Adrenal gland (tissue), 12 donors: Measurements from ENCODE around the gene SEMA6D. TPM values are rescaled to one million over a fixed set of nuclear protein-coding genes. Genes with fewer than 3 reads are reported as not detected.

ENCODE experiments used
- DNase-seq, 7 donors: peaks; one replicate each; pipeline ENCODE4 v3.0.0-alpha.2; 2019 to 2020
- H3K27ac ChIP-seq, 5 donors: fragments of 200-600 bp; sonication (generic) in 4 of 5; 1 replicate in 3 of 5; 2 replicates in 2 of 5; pipeline versions ENCODE4 v1.5.1 to v1.8.0; 2016 to 2020; ENCODE audit warnings: mild to moderate bottlenecking in 1 of 5
- H3K27me3 ChIP-seq: fragments of 200-600 bp; 2 replicates; pipeline ENCODE4 v1.8.0; 2021
- H3K36me3 ChIP-seq, 2 donors: fragments of 200-600 bp; replicated peaks in 1 of 2; 1 replicate in 1 of 2; 2 replicates in 1 of 2; pipeline versions ENCODE4 v1.5.1 to v1.8.0; 2018 to 2022
- H3K4me1 ChIP-seq, 2 donors: fragments of 200-600 bp; replicated peaks in 1 of 2; 1 replicate in 1 of 2; 2 replicates in 1 of 2; pipeline versions ENCODE4 v1.5.1 to v1.8.0; 2018 to 2021
- H3K4me3 ChIP-seq, 4 donors: fragments of 200-600 bp; sonication (generic) in 3 of 4; one replicate each; pipeline ENCODE4 v1.5.1; 2016 to 2018
- H3K9me3 ChIP-seq, 3 donors: fragments of 200-600 bp; sonication (generic) in 1 of 3; replicated peaks in 1 of 3; 1 replicate in 2 of 3; 2 replicates in 1 of 3; pipeline versions ENCODE4 v1.5.1 to v1.8.0; 2016 to 2021
- CTCF ChIP-seq, 6 experiments: fragments of 450-650 bp in 4 of 6; fragments of 200-600 bp in 2 of 6; sonication (generic) in 1 of 6; IDR thresholded peaks; 1 replicate in 5 of 6; 2 replicates in 1 of 6; pipeline versions ENCODE4 v1.5.1 to v1.8.0; 2016 to 2021; ENCODE audit warnings: antibody characterized with exemption in 6 of 6, mild to moderate bottlenecking in 2 of 6, moderate library complexity in 1 of 6
- POLR2A ChIP-seq, 2 donors: fragments of 450-650 bp; IDR thresholded peaks; one replicate each; pipeline ENCODE4 v1.6.1; 2017; ENCODE audit warnings: antibody characterized with exemption in 2 of 2, mild to moderate bottlenecking in 2 of 2, moderate library complexity in 1 of 2
- WGBS, 4 donors: extraction: QIAGEN DNeasy Blood & Tissue Kit in 2 of 4; methylation state at CpG; one replicate each; pipeline versions ENCODE4 v1.1.5 to v1.1.7; 2013 to 2017; 5-methylcytosine and 5-hydroxymethylcytosine counted together
- intact Hi-C, 2 donors: fragments of 100-400 bp; cut with DNase I; formaldehyde crosslinking; loops; one replicate each; pipeline versions ENCODE4 v1.14.1 to v1.15.0; 2022 to 2023
- polyA plus RNA-seq, 3 donors: library from polyadenylated mRNA; stranded (reverse); fragments of 200-250 nt in 2 of 3; fragments of 350-450 nt in 1 of 3; fragmentation: Illumina TruSeq in 1 of 3; extraction: RNeasy Lipid Tissue Mini Kit (QIAGEN cat#74804) in 1 of 3; gene quantifications; one replicate each; pipeline ENCODE4 v1.2.3, GENCODE V29; 2013 to 2014
- total RNA-seq, 9 donors: library from RNA; depleted of rRNA in 4 of 9; stranded (reverse); fragments of >200 nt in 4 of 9; fragments of 120-200 nt in 1 of 9; fragmentation: NEBNext Ultra II Directional in 1 of 9; extraction: Animal tissue kit (Norgen Biotek cat#: 25700) in 1 of 9; gene quantifications; one replicate each; pipeline versions ENCODE4 v1.1.0 to v1.2.4, GENCODE V29; 2013 to 2023
- donor health status: healthy with polysubstance abuse.
- donor health status: Bipolar disorder and iron deficiency.
- donor health status: DM: yes; HTN: yes; CAD: no.
- donor health status: DM: no; HTN: no; CAD: no.
- donor health status: DM: no; HTN: no; CAD: no.
- donor health status: DM: yes; HTN: yes; CAD: no.

Gene SEMA6D
- total and polyA plus RNA-seq, 12 donors = 0.30 to 10.3 (median 2.5) TPM

- intact Hi-C loops = no loop called here
- WGBS, 4 donors = 52 to 63% (median 61%) methylated on average over 2 of the region's 2 CpGs
- no peaks in the 10 kb centered on the region for H3K4me1 ChIP-seq
Measured at GRCh38 chr15:47806008-47806407, 88.7 kb downstream of the SEMA6D start.

DNA sequence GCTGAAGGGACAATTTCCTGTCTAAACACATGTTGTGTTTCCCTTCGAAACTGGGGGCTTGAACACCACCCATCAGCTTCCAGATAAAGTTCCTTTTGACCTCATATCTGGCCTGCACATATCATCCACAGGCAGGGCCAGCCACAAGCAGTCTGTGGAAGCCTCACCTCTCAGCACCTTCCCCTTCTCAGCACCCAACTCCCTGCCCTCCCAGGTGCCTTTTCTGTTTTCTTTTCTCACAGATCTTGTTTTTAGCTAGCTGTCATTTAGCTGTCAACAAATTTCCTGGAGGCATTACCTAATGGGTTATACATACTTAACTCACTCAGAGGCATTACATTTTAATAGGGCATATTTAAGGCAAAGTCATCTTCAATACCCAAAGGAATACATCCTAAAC, 93.9 kb downstream of the SEMA6D start:
- Histone ChIP-seq H3K4me3 (no peak overlapping the region), H3K27ac (no peak overlapping the region), H3K27me3 (peaks cover 4% of the 10 kb centered on the region), H3K9me3 (no peaks in the 10 kb centered on the region), H3K4me1 (no peaks in the 10 kb centered on the region), H3K36me3 (no peaks in the 10 kb centered on the region)
- WGBS, 4 donors = 22 to 63% (median 35%) methylated on average over 1 of the region's 1 CpG
- TF ChIP-seq CTCF (IDR thresholded peaks at IDR 0.05) (no peak), POLR2A (IDR thresholded peaks at IDR 0.05) (no peak)
- DNase-seq = no peak
- intact Hi-C loops = no loop called here

More at GRCh38 chr15:47806008-47806407, 88.7 kb downstream of the SEMA6D start:
- no peak for DNase-seq
- Histone ChIP-seq H3K4me3 (no peak overlapping the region), H3K9me3 (no peaks in the 10 kb centered on the region), H3K27ac (no peak overlapping the region), H3K36me3 (no peaks in the 10 kb centered on the region), H3K27me3 (peaks cover 4% of the 10 kb centered on the region)
- no peak for TF ChIP-seq POLR2A (IDR thresholded peaks at IDR 0.05)
- TF ChIP-seq CTCF (IDR thresholded peaks at IDR 0.05) = no peak

DNA sequence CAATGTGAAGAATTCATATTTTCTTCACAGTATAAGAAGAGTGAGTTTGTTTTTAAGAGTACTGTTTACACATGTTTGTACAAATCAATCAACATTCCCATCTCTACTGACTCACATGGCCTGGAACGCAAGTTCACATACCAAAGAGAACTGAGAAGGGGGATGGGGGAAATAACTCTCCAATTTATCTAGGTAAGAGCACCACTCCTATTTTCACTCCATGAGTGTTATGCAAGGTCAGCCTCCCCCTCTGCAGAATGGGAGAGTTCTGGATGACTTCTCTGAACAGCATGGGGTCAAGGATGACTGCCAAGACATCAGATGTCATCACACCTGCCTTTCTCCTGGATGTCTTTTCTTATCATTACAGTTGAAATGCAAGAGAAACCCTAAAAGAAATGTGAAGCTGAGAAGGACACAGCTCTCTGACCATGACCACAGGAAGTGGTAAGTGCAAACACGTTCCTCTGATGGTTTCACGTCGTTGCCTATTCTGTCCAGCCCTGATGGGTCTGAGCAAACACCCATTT, 95.2 kb downstream of the SEMA6D start:
- no peak for DNase-seq
- no peak overlapping the region for H3K27ac ChIP-seq
- WGBS, 4 donors = 71 to 85% (median 76%) methylated on average over 4 of the region's 4 CpGs
- H3K27me3 ChIP-seq = peaks cover 4% of the 10 kb centered on the region
- no peaks in the 10 kb centered on the region for H3K36me3 ChIP-seq
- no peaks in the 10 kb centered on the region for H3K9me3 ChIP-seq
- H3K4me3 ChIP-seq = no peak overlapping the region
- H3K4me1 ChIP-seq = no peaks in the 10 kb centered on the region
- intact Hi-C loops = no loop called here
- TF ChIP-seq CTCF (IDR thresholded peaks at IDR 0.05) (no peak), POLR2A (IDR thresholded peaks at IDR 0.05) (no peak)

GRCh38 chr15:47813748-47814384, 96.6 kb downstream of the SEMA6D start:
- intact Hi-C loops = no loop called here
- DNase-seq = no peak
- no peaks in the 10 kb centered on the region for H3K9me3 ChIP-seq
- H3K27ac ChIP-seq = no peak overlapping the region
- H3K27me3 ChIP-seq = no peaks in the 10 kb centered on the region
- TF ChIP-seq POLR2A (IDR thresholded peaks at IDR 0.05) = no peak
- no peak for TF ChIP-seq CTCF (IDR thresholded peaks at IDR 0.05)
- no peak overlapping the region for H3K4me3 ChIP-seq
- no peaks in the 10 kb centered on the region for H3K36me3 ChIP-seq
- H3K4me1 ChIP-seq = no peaks in the 10 kb centered on the region
- 71 to 73% (median 72%) methylated on average over 5 of the region's 5 CpGs for WGBS, 4 donors
